AG04449 (cell line): Measurements from ENCODE around the gene NATD1.

Experiments used
- CTCF ChIA-PET: fragments of 350-600 bp; formaldehyde crosslinking; extraction: SDS; loops from one replicate; lab custom pipeline; 2021; ENCODE audit warnings: antibody characterized with exemption; lab: Yijun Ruan, JAX
- POLR2A ChIA-PET: fragments of 400-600, 350-600 bp; formaldehyde crosslinking; extraction: SDS; loops from one replicate; lab custom pipeline; 2020; ENCODE audit warnings: antibody characterized with exemption, inconsistent platforms; lab: Yijun Ruan, JAX
- DNase-seq: peaks from one replicate; pipeline ENCODE4 v3.0.0-alpha.2; 2010; ENCODE audit warnings: low read depth, low spot score
- H3K4me3 ChIP-seq: 2 replicates; pipeline ENCODE4 v1.5.1; 2011; ENCODE audit warnings: low read depth, mild to moderate bottlenecking, control low read depth, low read length
- TF ChIP-seq, protein P1 (sequence below): IDR thresholded peaks from one replicate; pipeline ENCODE4 v1.5.1; 2011; ENCODE audit warnings: mild to moderate bottlenecking, moderate library complexity, low read length, control low read depth, inconsistent platforms; ENCODE audit not compliant: insufficient read depth; ENCODE audit errors: missing control alignments

The NATD1 gene

DNA sequence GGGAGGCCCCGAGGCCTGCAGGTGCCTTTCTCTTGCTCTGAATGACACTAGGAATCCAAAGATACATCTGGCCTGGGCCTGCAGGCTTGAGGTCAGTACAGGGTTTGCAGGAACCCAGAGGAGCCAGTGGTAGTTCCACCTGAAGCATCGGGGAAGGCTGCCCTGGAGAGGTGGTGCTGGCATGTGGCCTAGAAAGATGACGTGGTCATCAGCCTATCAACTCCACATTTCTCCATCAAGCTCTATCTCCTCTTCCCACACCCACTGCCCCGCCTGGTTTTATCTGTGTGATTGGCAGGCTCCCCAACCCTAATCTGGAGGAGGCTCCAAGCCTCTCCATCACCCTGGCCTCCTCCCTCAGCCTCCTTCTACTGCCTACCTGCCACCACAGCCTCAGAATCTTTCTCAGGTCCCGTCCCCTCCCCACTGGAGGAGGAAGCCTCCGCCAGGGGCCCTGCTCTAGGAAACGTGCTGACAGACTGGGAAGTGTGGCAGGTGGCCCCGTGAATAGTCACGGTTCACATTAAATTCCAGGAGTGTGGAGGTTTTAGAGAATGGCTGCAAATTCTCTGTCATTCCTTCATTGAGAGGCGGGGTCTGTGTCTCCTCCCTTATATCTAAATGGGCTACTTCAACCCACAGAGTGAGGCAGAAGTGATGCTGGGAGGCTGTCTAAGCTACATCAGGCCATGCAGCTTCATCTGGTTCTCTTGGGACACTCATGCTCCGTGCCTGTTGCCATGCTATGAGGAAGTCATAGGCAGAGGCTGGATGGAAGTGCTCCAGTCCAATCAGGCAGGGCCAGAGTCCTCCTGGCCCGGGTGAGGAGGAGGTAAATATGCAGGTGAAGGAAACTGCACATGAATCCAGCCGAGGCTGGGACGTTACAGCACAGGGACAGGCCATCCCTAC lies 19.9 kb upstream of the NATD1 start:
- DNase-seq = no peak
- CTCF ChIA-PET = interaction anchor here (1.3 to 5.5 kb wide), 3 partner anchors 9 to 154 kb away, joined by 3 to 37 read pairs (median 6); no protein-coding TSS in a partner anchor
- TF ChIP-seq, protein P1, sequence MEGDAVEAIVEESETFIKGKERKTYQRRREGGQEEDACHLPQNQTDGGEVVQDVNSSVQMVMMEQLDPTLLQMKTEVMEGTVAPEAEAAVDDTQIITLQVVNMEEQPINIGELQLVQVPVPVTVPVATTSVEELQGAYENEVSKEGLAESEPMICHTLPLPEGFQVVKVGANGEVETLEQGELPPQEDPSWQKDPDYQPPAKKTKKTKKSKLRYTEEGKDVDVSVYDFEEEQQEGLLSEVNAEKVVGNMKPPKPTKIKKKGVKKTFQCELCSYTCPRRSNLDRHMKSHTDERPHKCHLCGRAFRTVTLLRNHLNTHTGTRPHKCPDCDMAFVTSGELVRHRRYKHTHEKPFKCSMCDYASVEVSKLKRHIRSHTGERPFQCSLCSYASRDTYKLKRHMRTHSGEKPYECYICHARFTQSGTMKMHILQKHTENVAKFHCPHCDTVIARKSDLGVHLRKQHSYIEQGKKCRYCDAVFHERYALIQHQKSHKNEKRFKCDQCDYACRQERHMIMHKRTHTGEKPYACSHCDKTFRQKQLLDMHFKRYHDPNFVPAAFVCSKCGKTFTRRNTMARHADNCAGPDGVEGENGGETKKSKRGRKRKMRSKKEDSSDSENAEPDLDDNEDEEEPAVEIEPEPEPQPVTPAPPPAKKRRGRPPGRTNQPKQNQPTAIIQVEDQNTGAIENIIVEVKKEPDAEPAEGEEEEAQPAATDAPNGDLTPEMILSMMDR = no peak
- H3K4me3 ChIP-seq = no peak overlapping the region
- POLR2A ChIA-PET = no interaction called here

DNA sequence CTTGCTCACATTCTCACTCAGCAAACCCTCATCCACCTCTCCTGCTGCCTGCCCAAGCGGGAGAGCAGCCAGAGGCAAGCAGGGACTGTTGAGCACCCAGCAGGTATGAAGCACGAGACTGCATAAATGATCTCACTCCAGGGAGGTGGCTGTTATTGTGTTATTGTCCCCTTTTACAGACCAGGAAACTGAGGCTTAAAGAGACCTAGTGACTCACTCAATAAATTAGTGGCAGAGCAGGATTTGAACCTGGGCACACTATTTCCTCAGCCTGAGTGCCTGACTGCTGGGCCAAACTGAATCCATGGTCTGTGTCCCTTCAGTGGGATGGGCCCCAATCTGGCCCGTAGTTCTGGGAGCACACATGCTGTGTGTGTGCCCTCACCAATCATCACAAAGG lies 19.0 kb upstream of the NATD1 start:
- DNase-seq = no peak
- no peak overlapping the region for H3K4me3 ChIP-seq
- CTCF ChIA-PET = interaction anchor here (1.1 to 5.5 kb wide), 4 partner anchors 8 to 153 kb away, joined by 3 to 37 read pairs (median 4); no protein-coding TSS in a partner anchor
- POLR2A ChIA-PET = no interaction called here
- TF ChIP-seq, protein P1 = no peak

DNA sequence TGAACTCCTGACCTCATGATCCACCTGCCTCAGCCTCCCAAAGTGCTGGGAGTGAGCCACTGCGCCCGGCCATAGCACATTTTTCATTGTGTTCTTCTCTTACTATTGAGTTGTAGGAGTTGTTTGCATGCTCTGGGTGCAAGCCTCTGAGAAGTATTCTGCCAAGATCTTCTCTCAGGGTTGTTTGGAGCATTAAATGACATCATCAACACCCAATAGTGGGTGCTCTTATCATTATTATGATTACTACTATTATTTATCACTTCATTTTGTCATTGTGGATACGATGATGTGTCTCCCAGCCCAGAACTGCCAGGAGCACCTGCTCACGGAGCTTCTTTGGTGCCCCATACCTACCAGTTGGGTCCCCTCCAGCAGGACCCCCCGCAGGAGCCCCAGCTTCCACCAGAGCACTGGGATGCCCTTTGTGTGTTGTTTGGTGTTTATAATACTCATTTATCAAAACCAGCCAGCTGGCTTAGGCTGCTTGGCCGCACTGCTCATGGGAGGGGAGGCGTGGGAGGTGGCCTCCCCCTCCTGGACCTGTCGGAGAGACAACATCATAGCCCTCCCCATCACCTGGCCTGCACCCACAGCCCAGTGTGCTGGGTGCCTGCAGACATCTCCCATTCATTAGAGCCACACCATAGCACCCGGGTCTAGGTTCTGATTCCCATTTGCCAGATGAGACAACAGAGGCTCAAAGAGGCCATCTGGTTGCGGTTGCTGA lies 18.4 kb upstream of the NATD1 start:
- DNase-seq = no peak
- no peak overlapping the region for H3K4me3 ChIP-seq
- ChIA-PET CTCF (interaction anchor here (1.1 kb wide), 1 partner anchor 8 kb away, joined by 3 read pairs; no protein-coding TSS in a partner anchor), POLR2A (no interaction called here)
- TF ChIP-seq, protein P1 = no peak

DNA sequence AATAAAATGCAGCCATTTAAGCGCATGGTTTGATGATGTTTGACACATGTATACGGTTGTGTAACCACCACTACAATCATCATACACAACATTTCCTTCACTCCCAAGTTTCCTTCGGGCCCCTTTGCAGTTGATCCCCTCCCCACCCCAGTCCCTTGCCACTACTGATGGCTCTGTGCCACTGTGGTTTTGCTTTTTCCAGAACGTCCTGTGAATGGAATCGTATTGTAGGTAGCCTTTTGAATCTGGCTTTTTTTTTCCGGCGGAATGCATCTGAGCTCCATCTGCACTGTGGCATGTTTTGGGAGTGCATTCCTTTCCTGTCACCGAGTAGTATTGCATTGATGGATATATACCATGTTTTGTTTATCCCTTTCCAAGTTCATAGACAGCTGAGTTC lies 16.2 kb upstream of the NATD1 start:
- TF ChIP-seq, protein P1 = no peak
- DNase-seq = no peak
- ChIA-PET CTCF (interaction anchor here (1.5 to 3.1 kb wide), 3 partner anchors 8 to 141 kb away, joined by 5 to 20 read pairs (median 10); no protein-coding TSS in a partner anchor), POLR2A (no interaction called here)
- H3K4me3 ChIP-seq = no peak overlapping the region

DNA sequence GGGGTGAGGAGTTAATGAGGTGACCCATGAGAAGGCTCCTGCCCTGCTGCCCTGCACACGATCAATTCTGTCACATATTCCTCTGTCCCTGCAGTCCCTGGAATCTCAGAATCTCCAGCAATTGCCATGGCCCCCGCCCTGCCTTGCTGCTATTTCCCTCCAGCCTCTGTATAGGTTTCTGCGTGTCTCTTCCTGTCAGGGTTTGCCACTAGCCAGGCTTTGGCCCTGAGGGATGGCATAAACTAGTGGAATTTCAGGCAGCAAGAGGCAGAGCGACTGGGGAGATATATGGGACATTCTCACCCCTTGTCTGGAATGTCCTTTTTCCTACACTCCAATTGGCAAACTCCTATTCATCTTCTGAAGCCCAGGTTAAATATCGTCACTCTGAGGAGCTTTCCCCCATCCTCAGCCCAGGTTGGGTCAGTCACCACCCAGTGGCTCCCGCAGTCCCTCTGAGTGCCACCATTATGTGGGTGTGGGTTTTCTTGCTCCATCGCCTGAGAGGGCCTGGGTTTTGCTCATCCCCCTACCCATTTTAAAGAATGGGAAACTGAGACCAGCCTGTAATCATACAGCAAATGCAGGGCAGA lies 15.5 kb upstream of the NATD1 start:
- TF ChIP-seq, protein P1 = no peak
- no peak overlapping the region for H3K4me3 ChIP-seq
- CTCF ChIA-PET = interaction anchor here (1.5 to 3.1 kb wide), 3 partner anchors 9 to 140 kb away, joined by 5 to 20 read pairs (median 10); no protein-coding TSS in a partner anchor
- DNase-seq = no peak
- POLR2A ChIA-PET = no interaction called here
